Endothelial cell of umbilical vein (primary cell): ENCODE results near the gene CLINT1.

Experiments used
- CTCF ChIP-seq, 2 donors: IDR thresholded peaks; 1 replicate in 1 of 2; 2 replicates in 1 of 2; pipeline ENCODE4 v1.5.1; 2011; ENCODE audit warnings: low read length in 2 of 2, mild to moderate bottlenecking in 2 of 2, moderate library complexity in 2 of 2, control low read depth in 1 of 2, inconsistent platforms in 1 of 2, low read depth in 1 of 2; ENCODE audit not compliant: insufficient read depth in 1 of 2; ENCODE audit errors: extremely low read depth in 1 of 2
- EZH2 ChIP-seq: IDR thresholded peaks from 2 replicates; pipeline ENCODE4 v1.6.1; 2012; ENCODE audit warnings: borderline replicate concordance, low read depth, mild to moderate bottlenecking, moderate library complexity, low read length, inconsistent platforms; ENCODE audit not compliant: severe bottlenecking
- MAX ChIP-seq: IDR thresholded peaks from 2 replicates; pipeline ENCODE4 v1.6.1; 2011; ENCODE audit not compliant: insufficient read depth, insufficient read length
- POLR2A ChIP-seq: IDR thresholded peaks from 2 replicates; pipeline ENCODE4 v1.6.1; 2012; ENCODE audit warnings: low read depth, mild to moderate bottlenecking, control low read depth, low read length

GRCh38 chr5:157817928-157818327 lies 41.0 kb downstream of the CLINT1 start:
- TF ChIP-seq POLR2A (no peak), CTCF (IDR thresholded peaks at IDR 0.05; ENCODE audit: extremely low read depth in 1 of 2, insufficient read depth in 1 of 2, low read depth in 1 of 2, low read length in 2 of 2) (no peak), EZH2 (no peak), MAX (no peak)
